WERI-Rb-1 (cell line): ENCODE results near the gene WDR77.

Experiments
- DNase-seq: peaks from one replicate; pipeline ENCODE4 v3.0.0-alpha.2; 2020
- H3K27ac ChIP-seq: fragments of 250-450 bp; sonication (Bioruptor Pico); 2 replicates; pipeline ENCODE4 v1.5.1; 2020; ENCODE audit warnings: mild to moderate bottlenecking, moderate library complexity
- H3K27me3 ChIP-seq: fragments of 250-450 bp; sonication (Bioruptor Pico); 2 replicates; pipeline ENCODE4 v1.5.1; 2021; ENCODE audit warnings: mild to moderate bottlenecking, low read depth, moderate library complexity; ENCODE audit not compliant: insufficient read depth, severe bottlenecking
- H3K36me3 ChIP-seq: fragments of 250-450 bp; sonication (Bioruptor Pico); 2 replicates; pipeline ENCODE4 v1.5.1; 2020; ENCODE audit warnings: mild to moderate bottlenecking, moderate library complexity
- H3K4me3 ChIP-seq: 2 replicates; pipeline ENCODE4 v1.5.1; 2011; ENCODE audit warnings: low read depth, mild to moderate bottlenecking, control low read depth, low read length
- H3K9me3 ChIP-seq: fragments of 250-450 bp; sonication (Bioruptor Pico); 2 replicates; pipeline ENCODE4 v1.5.1; 2021; ENCODE audit warnings: mild to moderate bottlenecking, moderate library complexity; ENCODE audit not compliant: severe bottlenecking
- CTCF ChIP-seq: IDR thresholded peaks from 2 replicates; pipeline ENCODE4 v1.5.1; 2011; ENCODE audit warnings: low read depth, mild to moderate bottlenecking, control low read depth, inconsistent platforms, low read length

Gene WDR77

GRCh38 chr1:111489604-111490003 is 40.5 kb upstream of the WDR77 start:
- Histone ChIP-seq H3K36me3 (no peaks in the 10 kb centered on the region), H3K27ac (no peak overlapping the region), H3K4me3 (no peak overlapping the region), H3K27me3 (no peaks in the 10 kb centered on the region), H3K9me3 (no peaks in the 10 kb centered on the region)
- no peak for TF ChIP-seq CTCF
- no peak for DNase-seq

- DNase-seq: no peak
- no peak overlapping the region for H3K27ac ChIP-seq
These were observed 39.6 kb upstream of the WDR77 start for GRCh38 chr1:111488669-111489068.

GRCh38 chr1:111487133-111487532 is 38.1 kb upstream of the WDR77 start:
- DNase-seq: no peak
- Histone ChIP-seq H3K36me3 (no peaks in the 10 kb centered on the region), H3K9me3 (no peaks in the 10 kb centered on the region), H3K27me3 (no peaks in the 10 kb centered on the region), H3K27ac (no peak overlapping the region), H3K4me3 (no peak overlapping the region)
- TF ChIP-seq CTCF: no peak

More at GRCh38 chr1:111488669-111489068, 39.6 kb upstream of the WDR77 start:
- Histone ChIP-seq H3K36me3 (no peaks in the 10 kb centered on the region), H3K4me3 (no peak overlapping the region), H3K27me3 (no peaks in the 10 kb centered on the region), H3K9me3 (no peaks in the 10 kb centered on the region)
- TF ChIP-seq CTCF: no peak

- no peak for TF ChIP-seq CTCF
- Histone ChIP-seq H3K27ac (no peak overlapping the region), H3K27me3 (no peaks in the 10 kb centered on the region), H3K36me3 (no peaks in the 10 kb centered on the region), H3K9me3 (no peaks in the 10 kb centered on the region), H3K4me3 (no peak overlapping the region)
- no peak for DNase-seq
These were observed 37.4 kb upstream of the WDR77 start for GRCh38 chr1:111486431-111486830.

GRCh38 chr1:111484391-111485026 is 35.5 kb upstream of the WDR77 start:
- DNase-seq: no peak
- Histone ChIP-seq H3K27ac (no peak overlapping the region), H3K36me3 (no peaks in the 10 kb centered on the region), H3K9me3 (no peaks in the 10 kb centered on the region), H3K4me3 (no peak overlapping the region), H3K27me3 (no peaks in the 10 kb centered on the region)
- no peak for TF ChIP-seq CTCF

- H3K36me3 ChIP-seq: no peaks in the 10 kb centered on the region
- TF ChIP-seq CTCF: no peak
- H3K4me3 ChIP-seq: no peak overlapping the region
- H3K27ac ChIP-seq: no peak overlapping the region
- DNase-seq: no peak
- no peaks in the 10 kb centered on the region for H3K27me3 ChIP-seq
- H3K9me3 ChIP-seq: no peaks in the 10 kb centered on the region
These were observed 34.8 kb upstream of the WDR77 start for GRCh38 chr1:111483876-111484275.
